HCT116 (cell line): ENCODE results near the gene FLYWCH1. TPM values are rescaled to one million over a fixed set of nuclear protein-coding genes. Genes with fewer than 3 reads are reported as not detected.

Source experiments
- ATAC-seq: fragments of 200-7000 bp; cut with Tn5 transposase; 2 replicates; pipeline ENCODE4 v1.9.1; 2020; ENCODE audit warnings: mild to moderate bottlenecking, moderate library complexity
- BruUV-seq: library from RNA; stranded (reverse); fragments of 400-500 nt; replicated peaks from 2 replicates; lab custom pipeline; 2021; lab: Mats Ljungman, UMichigan
- CTCF ChIA-PET: fragments of 300-600 bp; sonication (Branson Sonifier 250); formaldehyde crosslinking; loops from one replicate; lab custom pipeline; 2021; ENCODE audit warnings: antibody characterized with exemption; lab: Charles Lee
- POLR2A ChIA-PET: fragments of 300-600, 350-600 bp; sonication (Branson Sonifier 250); formaldehyde crosslinking; loops from one replicate; lab custom pipeline; 2021; ENCODE audit warnings: antibody characterized with exemption; lab: Charles Lee
- RAD21 ChIA-PET, 2 experiments: fragments of 300-600 bp; sonication (Branson Sonifier 250); formaldehyde crosslinking; loops; one replicate each; lab custom pipeline; 2023; ENCODE audit warnings: low total read pairs in 2 of 2; ENCODE audit not compliant: uncharacterized antibody in 2 of 2, unreplicated experiment in 2 of 2, low non-redundant PET in 1 of 2; lab: Charles Lee
- DNase-seq: peaks from one replicate; pipeline ENCODE4 v3.0.0-alpha.2; 2010; ENCODE audit warnings: low read depth, low spot score
- H2AFZ ChIP-seq: fragments of 200-600 bp; shearing (Covaris generic), sonication (generic); 2 replicates; pipeline ENCODE4 v1.6.1; 2017; ENCODE audit warnings: low read depth, mixed run types, mixed read lengths, antibody characterized with exemption, low read length; ENCODE audit not compliant: poor library complexity, severe bottlenecking
- H3K27ac ChIP-seq: 2 replicates; pipeline ENCODE4 v1.5.1; 2012; ENCODE audit warnings: low read depth, low read length
- H3K27me3 ChIP-seq: fragments of 200-600 bp; sonication (generic); 2 replicates; pipeline ENCODE4 v1.6.1; 2016; ENCODE audit warnings: mixed run types, low read length, mixed read lengths; ENCODE audit not compliant: insufficient read depth
- H3K36me3 ChIP-seq, 2 experiments: fragments of 200-500 bp in 1 of 2; fragments of 200-600 bp in 1 of 2; sonication (Bioruptor generic) in 1 of 2; sonication (generic) in 1 of 2; 2 replicates each; pipeline versions ENCODE4 v1.5.1 to v1.6.1; 2014 to 2016; ENCODE audit warnings: low read length in 2 of 2, inconsistent platforms in 1 of 2, mixed read lengths in 1 of 2, mixed run types in 1 of 2; ENCODE audit not compliant: insufficient read depth in 2 of 2, control insufficient read depth in 1 of 2
- H3K4me1 ChIP-seq, 2 experiments: fragments of 200-600 bp in 1 of 2; sonication (generic) in 1 of 2; 2 replicates each; pipeline versions ENCODE4 v1.5.1 to v1.6.1; 2012 to 2017; ENCODE audit warnings: low read length in 2 of 2, inconsistent platforms in 1 of 2, mild to moderate bottlenecking in 1 of 2, mixed read lengths in 1 of 2, mixed run types in 1 of 2, moderate library complexity in 1 of 2; ENCODE audit not compliant: insufficient read depth in 2 of 2, control insufficient read depth in 1 of 2
- H3K4me2 ChIP-seq: fragments of 200-600 bp; sonication (generic); 2 replicates; pipeline ENCODE4 v1.6.1; 2017; ENCODE audit warnings: mixed run types, low read length, mixed read lengths
- H3K4me3 ChIP-seq, 2 experiments: fragments of 200-600 bp in 1 of 2; sonication (generic) in 1 of 2; replicated peaks in 1 of 2; 2 replicates each; pipeline ENCODE4 v1.5.1; 2011 to 2016; ENCODE audit warnings: low read length in 2 of 2, control low read depth in 1 of 2, low read depth in 1 of 2, mild to moderate bottlenecking in 1 of 2, mixed read lengths in 1 of 2, mixed run types in 1 of 2
- H3K79me2 ChIP-seq: fragments of 200-600 bp; sonication (generic); 2 replicates; pipeline ENCODE4 v1.6.1; 2017; ENCODE audit warnings: mild to moderate bottlenecking, mixed run types, low read length, moderate library complexity, mixed read lengths; ENCODE audit not compliant: insufficient read depth
- H3K9ac ChIP-seq: fragments of 200-600 bp; sonication (generic); 2 replicates; pipeline ENCODE4 v1.6.1; 2016; ENCODE audit warnings: low read length, mixed read lengths
- H3K9me2 ChIP-seq: fragments of 200-600 bp; sonication (generic), shearing (Covaris generic); 2 replicates; pipeline ENCODE4 v1.6.1; 2017; ENCODE audit warnings: mixed run types, mild to moderate bottlenecking, moderate library complexity; ENCODE audit not compliant: insufficient read depth
- H3K9me3 ChIP-seq, 2 experiments: fragments of 200-500 bp in 1 of 2; fragments of 200-600 bp in 1 of 2; sonication (Bioruptor generic) in 1 of 2; sonication (generic) in 1 of 2; 2 replicates each; pipeline ENCODE4 v1.6.1; 2014 to 2017; ENCODE audit warnings: low read length in 2 of 2, mixed read lengths in 2 of 2, inconsistent platforms in 1 of 2, low read depth in 1 of 2, mild to moderate bottlenecking in 1 of 2, mixed run types in 1 of 2, moderate library complexity in 1 of 2; ENCODE audit not compliant: control insufficient read depth in 1 of 2, insufficient read depth in 1 of 2
- H4K20me1 ChIP-seq: fragments of 200-600 bp; sonication (generic), shearing (Covaris generic); 2 replicates; pipeline ENCODE4 v1.6.1; 2017; ENCODE audit warnings: mixed run types, mild to moderate bottlenecking, moderate library complexity; ENCODE audit not compliant: insufficient read depth
- CBX3 ChIP-seq: IDR thresholded peaks from 2 replicates; pipeline ENCODE4 v1.6.1; 2012; ENCODE audit warnings: low read depth
- CEBPB ChIP-seq: IDR thresholded peaks from 2 replicates; pipeline ENCODE4 v1.6.1; 2012; ENCODE audit warnings: low read depth
- EZH2 ChIP-seq: fragments of 200-600 bp; sonication (generic); IDR thresholded peaks from 2 replicates; pipeline ENCODE4 v1.6.1; 2017; ENCODE audit warnings: antibody characterized with exemption, mixed run types
- EZH2phosphoT487 ChIP-seq: fragments of 200-600 bp; IDR thresholded peaks from 2 replicates; pipeline ENCODE4 v1.6.1; 2018; ENCODE audit warnings: antibody characterized with exemption, borderline replicate concordance
- JUND ChIP-seq: IDR thresholded peaks from 2 replicates; pipeline ENCODE4 v1.6.1; 2012
- RAD21 ChIP-seq: IDR thresholded peaks from 2 replicates; pipeline ENCODE4 v1.6.1; 2012; ENCODE audit warnings: low read depth, mild to moderate bottlenecking
- SIN3A ChIP-seq: IDR thresholded peaks from 2 replicates; pipeline ENCODE4 v1.6.1; 2012; ENCODE audit warnings: low read depth
- SP1 ChIP-seq: IDR thresholded peaks from 2 replicates; pipeline ENCODE4 v1.6.1; 2012; ENCODE audit warnings: low read depth
- TCF7L2 ChIP-seq: IDR thresholded peaks from 2 replicates; pipeline ENCODE4 v1.7.0; 2011; ENCODE audit warnings: borderline replicate concordance, inconsistent platforms; ENCODE audit not compliant: insufficient read depth, insufficient read length; ENCODE audit errors: extremely low read depth
- YY1 ChIP-seq: IDR thresholded peaks from 2 replicates; pipeline ENCODE4 v1.6.1; 2011; ENCODE audit warnings: low read length, low read depth, moderate library complexity, mild to moderate bottlenecking; ENCODE audit not compliant: insufficient replicate concordance; ENCODE audit errors: extremely low read depth
- ZFX ChIP-seq: fragments of 450-650 bp; IDR thresholded peaks from 2 replicates; pipeline ENCODE4 v1.6.1; 2017
- ZNF274 ChIP-seq: fragments of 200-500 bp; sonication (Bioruptor generic); IDR thresholded peaks from 2 replicates; pipeline ENCODE4 v1.6.1; 2014; ENCODE audit warnings: mild to moderate bottlenecking, low read depth, low read length, inconsistent platforms
- intact Hi-C: fragments of 100-400 bp; cut with micrococcal nuclease; formaldehyde crosslinking; loops from 2 replicates; pipeline ENCODE4 v1.10.0; 2022
- total RNA-seq: library from RNA; stranded (reverse); gene quantifications from one replicate; pipeline ENCODE4 v1.2.1, GENCODE V29; 2021; ENCODE audit not compliant: unreplicated experiment
- TF ChIP-seq, protein P1 (sequence below): IDR thresholded peaks from 2 replicates; pipeline ENCODE4 v1.6.1; 2012; ENCODE audit warnings: low read depth
- TF ChIP-seq, protein P2 (sequence below), 3 experiments: fragments of 200-600 bp in 1 of 3; sonication (generic) in 1 of 3; IDR thresholded peaks in 2 of 3; conservative IDR thresholded peaks in 1 of 3; 2 replicates each; pipeline ENCODE4 v1.5.1; 2012 to 2017; ENCODE audit warnings: low read depth in 2 of 3, low read length in 2 of 3, antibody characterized with exemption in 1 of 3, borderline replicate concordance in 1 of 3, control low read depth in 1 of 3, mild to moderate bottlenecking in 1 of 3, mixed read lengths in 1 of 3, mixed run types in 1 of 3, moderate library complexity in 1 of 3; ENCODE audit not compliant: insufficient read depth in 1 of 3

The FLYWCH1 gene
- total RNA-seq, 1 experiment from 2014 or later: 66.6 TPM

DNA sequence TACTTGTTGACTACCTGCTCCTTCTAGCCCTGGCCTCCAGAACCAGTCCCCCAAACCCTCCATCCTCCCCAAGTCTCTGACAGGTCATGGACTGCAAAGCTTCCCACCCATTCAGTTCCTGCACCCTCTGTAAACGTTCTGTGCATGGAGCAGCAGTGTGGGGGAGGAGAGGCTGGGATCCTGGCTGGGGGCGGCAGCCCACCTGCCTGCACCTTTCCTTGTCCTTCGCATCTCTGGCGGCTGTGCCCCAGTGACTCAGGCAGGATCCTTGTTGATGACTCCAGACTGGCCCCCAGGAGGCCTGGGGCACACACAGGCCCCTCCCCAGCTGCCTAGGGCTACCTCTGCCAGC, 70.1 kb downstream of the FLYWCH1 start:
- Histone ChIP-seq H3K27me3 (no peaks in the 10 kb centered on the region), H3K79me2 (peaks cover 32% of the 10 kb centered on the region), H4K20me1 (no peaks in the 10 kb centered on the region), H3K9ac (peak overlapping the region; percentile 99), H3K9me3 (no peaks in the 10 kb centered on the region), H3K27ac (no peak overlapping the region; the same call in 1 of the 2 replicates), H3K36me3 (peaks cover 0 to 11% of the 10 kb centered on the region in 2 experiments; a peak in 1 of 4 replicates), H3K4me3 (no peak overlapping the region), H3K9me2 (no peaks in the 10 kb centered on the region), H2AFZ (no peak overlapping the region), H3K4me1 (peaks cover 24 to 44% of the 10 kb centered on the region in 2 experiments), H3K4me2 (peak overlapping the region; percentile 86)
- no TSS peak for BruUV-seq
- ChIA-PET POLR2A (interaction anchor here (1.2 to 2.8 kb wide), 5 partner anchors 12 to 99 kb away, joined by 3 to 11 read pairs (median 6); partner anchors contain the start of genes FLYWCH2, HCFC1R1, THOC6 and TNFRSF12A), CTCF (interaction anchor here (1.0 to 1.3 kb wide), 2 partner anchors 10 to 46 kb away, joined by 3 read pairs; no protein-coding TSS in a partner anchor), RAD21 (no interaction called here)
- intact Hi-C loops: loop anchor here (5.0 kb wide), 1 partner anchor 40 kb away; the partner anchor contains the start of genes HCFC1R1, THOC6 and TNFRSF12A
- ATAC-seq: no peak
- DNase-seq: no peak
- TF ChIP-seq ZFX: no peak
- no peak for TF ChIP-seq RAD21
- TF ChIP-seq JUND: no peak
- no peak for TF ChIP-seq SIN3A
- TF ChIP-seq EZH2: no peak
- TF ChIP-seq, protein P1, sequence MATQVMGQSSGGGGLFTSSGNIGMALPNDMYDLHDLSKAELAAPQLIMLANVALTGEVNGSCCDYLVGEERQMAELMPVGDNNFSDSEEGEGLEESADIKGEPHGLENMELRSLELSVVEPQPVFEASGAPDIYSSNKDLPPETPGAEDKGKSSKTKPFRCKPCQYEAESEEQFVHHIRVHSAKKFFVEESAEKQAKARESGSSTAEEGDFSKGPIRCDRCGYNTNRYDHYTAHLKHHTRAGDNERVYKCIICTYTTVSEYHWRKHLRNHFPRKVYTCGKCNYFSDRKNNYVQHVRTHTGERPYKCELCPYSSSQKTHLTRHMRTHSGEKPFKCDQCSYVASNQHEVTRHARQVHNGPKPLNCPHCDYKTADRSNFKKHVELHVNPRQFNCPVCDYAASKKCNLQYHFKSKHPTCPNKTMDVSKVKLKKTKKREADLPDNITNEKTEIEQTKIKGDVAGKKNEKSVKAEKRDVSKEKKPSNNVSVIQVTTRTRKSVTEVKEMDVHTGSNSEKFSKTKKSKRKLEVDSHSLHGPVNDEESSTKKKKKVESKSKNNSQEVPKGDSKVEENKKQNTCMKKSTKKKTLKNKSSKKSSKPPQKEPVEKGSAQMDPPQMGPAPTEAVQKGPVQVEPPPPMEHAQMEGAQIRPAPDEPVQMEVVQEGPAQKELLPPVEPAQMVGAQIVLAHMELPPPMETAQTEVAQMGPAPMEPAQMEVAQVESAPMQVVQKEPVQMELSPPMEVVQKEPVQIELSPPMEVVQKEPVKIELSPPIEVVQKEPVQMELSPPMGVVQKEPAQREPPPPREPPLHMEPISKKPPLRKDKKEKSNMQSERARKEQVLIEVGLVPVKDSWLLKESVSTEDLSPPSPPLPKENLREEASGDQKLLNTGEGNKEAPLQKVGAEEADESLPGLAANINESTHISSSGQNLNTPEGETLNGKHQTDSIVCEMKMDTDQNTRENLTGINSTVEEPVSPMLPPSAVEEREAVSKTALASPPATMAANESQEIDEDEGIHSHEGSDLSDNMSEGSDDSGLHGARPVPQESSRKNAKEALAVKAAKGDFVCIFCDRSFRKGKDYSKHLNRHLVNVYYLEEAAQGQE: no peak
- TF ChIP-seq CEBPB: no peak
- TF ChIP-seq SP1: no peak
- no peak for TF ChIP-seq YY1
- no peak for TF ChIP-seq CBX3
- TF ChIP-seq TCF7L2: no peak
- no peak for TF ChIP-seq EZH2phosphoT487
- TF ChIP-seq, protein P2, sequence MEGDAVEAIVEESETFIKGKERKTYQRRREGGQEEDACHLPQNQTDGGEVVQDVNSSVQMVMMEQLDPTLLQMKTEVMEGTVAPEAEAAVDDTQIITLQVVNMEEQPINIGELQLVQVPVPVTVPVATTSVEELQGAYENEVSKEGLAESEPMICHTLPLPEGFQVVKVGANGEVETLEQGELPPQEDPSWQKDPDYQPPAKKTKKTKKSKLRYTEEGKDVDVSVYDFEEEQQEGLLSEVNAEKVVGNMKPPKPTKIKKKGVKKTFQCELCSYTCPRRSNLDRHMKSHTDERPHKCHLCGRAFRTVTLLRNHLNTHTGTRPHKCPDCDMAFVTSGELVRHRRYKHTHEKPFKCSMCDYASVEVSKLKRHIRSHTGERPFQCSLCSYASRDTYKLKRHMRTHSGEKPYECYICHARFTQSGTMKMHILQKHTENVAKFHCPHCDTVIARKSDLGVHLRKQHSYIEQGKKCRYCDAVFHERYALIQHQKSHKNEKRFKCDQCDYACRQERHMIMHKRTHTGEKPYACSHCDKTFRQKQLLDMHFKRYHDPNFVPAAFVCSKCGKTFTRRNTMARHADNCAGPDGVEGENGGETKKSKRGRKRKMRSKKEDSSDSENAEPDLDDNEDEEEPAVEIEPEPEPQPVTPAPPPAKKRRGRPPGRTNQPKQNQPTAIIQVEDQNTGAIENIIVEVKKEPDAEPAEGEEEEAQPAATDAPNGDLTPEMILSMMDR (IDR thresholded peaks at IDR 0.05 in 2 of 3, conservative IDR thresholded peaks at IDR 0.05 in 1 of 3; ENCODE audit: borderline replicate concordance in 1 of 3, insufficient read depth in 1 of 3, low read depth in 2 of 3, low read length in 2 of 3): no peak
- no peak for TF ChIP-seq ZNF274
- TF ChIP-seq, all 23 proteins: peak for 0
